ENCODE results near the gene EHMT2.

- TF ChIP-seq TAF1 (IDR thresholded peaks at IDR 0.05; ENCODE audit: borderline replicate concordance, low read depth, low read length): no peak
- TF ChIP-seq POLR2A (IDR thresholded peaks at IDR 0.05; ENCODE audit: low read depth, low read length): no peak
Observed at GRCh38 chr6:31901415-31901952, 4.0 kb upstream of the EHMT2 start.

Data from GM12892 (cell line).